Measurements from ENCODE around the gene NRG2.

The NRG2 gene

GRCh38 chr5:139946440-139946839, 96.7 kb downstream of the NRG2 start:
- DNase-seq (ENCODE audit: low read depth) = no peak

- DNase-seq (ENCODE audit: low read depth) = no peak
Measured at GRCh38 chr5:139946006-139946405, 97.1 kb downstream of the NRG2 start.

GRCh38 chr5:139942243-139942642, 100.9 kb downstream of the NRG2 start:
- DNase-seq (ENCODE audit: low read depth) = no peak

- DNase-seq (ENCODE audit: low read depth) = no peak
Measured at GRCh38 chr5:139930406-139930805, 112.7 kb downstream of the NRG2 start.

- no peak for DNase-seq (ENCODE audit: low read depth)
Measured at GRCh38 chr5:139926797-139927503, 116.1 kb downstream of the NRG2 start.

- no peak for DNase-seq (ENCODE audit: low read depth)
Measured at GRCh38 chr5:139925650-139926640, 117.2 kb downstream of the NRG2 start.

- DNase-seq (ENCODE audit: low read depth) = no peak
Measured at GRCh38 chr5:139925216-139925562, 117.9 kb downstream of the NRG2 start.

- DNase-seq (ENCODE audit: low read depth) = no peak
Measured at GRCh38 chr5:139924294-139925215, 118.5 kb downstream of the NRG2 start.

GRCh38 chr5:139919308-139919707, 123.8 kb downstream of the NRG2 start:
- DNase-seq (ENCODE audit: low read depth) = peak; percentile 15

- no peak for DNase-seq (ENCODE audit: low read depth)
Measured at GRCh38 chr5:139915834-139916233, 127.3 kb downstream of the NRG2 start.

GRCh38 chr5:139915266-139915665, 127.8 kb downstream of the NRG2 start:
- no peak for DNase-seq (ENCODE audit: low read depth)

- DNase-seq (ENCODE audit: low read depth) = no peak
Measured at GRCh38 chr5:139914218-139914807, 128.8 kb downstream of the NRG2 start.

GRCh38 chr5:139912804-139913203, 130.3 kb downstream of the NRG2 start:
- DNase-seq (ENCODE audit: low read depth) = no peak

GRCh38 chr5:139912158-139912557, 130.9 kb downstream of the NRG2 start:
- DNase-seq (ENCODE audit: low read depth) = no peak

- DNase-seq (ENCODE audit: low read depth) = no peak
Measured at GRCh38 chr5:139911425-139912120, 131.5 kb downstream of the NRG2 start.

GRCh38 chr5:139910901-139911300, 132.2 kb downstream of the NRG2 start:
- no peak for DNase-seq (ENCODE audit: low read depth)

GRCh38 chr5:139910036-139910435, 133.1 kb downstream of the NRG2 start:
- no peak for DNase-seq (ENCODE audit: low read depth)

GRCh38 chr5:139908749-139909148, 134.3 kb downstream of the NRG2 start:
- no peak for DNase-seq (ENCODE audit: low read depth)

- no peak for DNase-seq (ENCODE audit: low read depth)
Measured at GRCh38 chr5:139906661-139907060, 136.4 kb downstream of the NRG2 start.

GRCh38 chr5:139904816-139905661, 138.1 kb downstream of the NRG2 start:
- no peak for DNase-seq (ENCODE audit: low read depth)

- no peak for DNase-seq (ENCODE audit: low read depth)
Measured at GRCh38 chr5:139904566-139904815, 138.6 kb downstream of the NRG2 start.
